ENCODE results near the gene USP2. TPM values are rescaled to one million over a fixed set of nuclear protein-coding genes. Genes with fewer than 3 reads are reported as not detected.
A peak's percentile ranks its signal among the peaks of the same experiment; 100 is the strongest.

USP2 gene
- total RNA-seq, 1 donor from 2014 or later, result 0.24 TPM

DNA sequence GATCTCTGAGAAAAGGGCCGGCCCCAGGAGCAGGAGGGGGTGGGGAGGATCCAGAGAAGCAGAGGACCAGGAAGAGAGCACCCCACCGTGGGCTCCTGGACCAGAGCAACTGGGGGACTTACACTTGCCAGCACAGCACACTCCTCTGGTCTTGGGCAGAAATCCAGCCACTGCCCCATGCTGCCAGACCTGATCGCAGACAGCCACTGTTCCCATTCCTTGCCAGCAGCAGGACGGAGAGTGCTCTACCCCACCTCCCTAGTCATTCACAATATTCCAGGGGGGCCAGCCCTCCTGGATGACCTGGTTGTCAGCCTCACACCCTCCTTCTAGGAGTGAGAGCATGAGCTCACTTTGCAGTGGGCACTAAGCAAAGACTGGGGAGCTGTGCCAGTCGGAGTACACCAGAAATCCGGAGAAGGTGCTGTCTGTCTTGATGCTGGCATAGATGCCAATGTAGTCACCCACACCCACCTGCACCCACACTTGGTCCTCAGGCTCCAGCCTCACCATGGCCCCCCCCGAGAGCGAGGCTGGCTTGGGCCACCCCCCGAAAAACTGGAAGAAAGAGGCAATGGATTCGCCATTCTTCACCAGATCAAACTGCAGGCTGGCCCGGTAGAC lies 42.4 kb downstream of the USP2 start:
- TF ChIP-seq, protein P1, sequence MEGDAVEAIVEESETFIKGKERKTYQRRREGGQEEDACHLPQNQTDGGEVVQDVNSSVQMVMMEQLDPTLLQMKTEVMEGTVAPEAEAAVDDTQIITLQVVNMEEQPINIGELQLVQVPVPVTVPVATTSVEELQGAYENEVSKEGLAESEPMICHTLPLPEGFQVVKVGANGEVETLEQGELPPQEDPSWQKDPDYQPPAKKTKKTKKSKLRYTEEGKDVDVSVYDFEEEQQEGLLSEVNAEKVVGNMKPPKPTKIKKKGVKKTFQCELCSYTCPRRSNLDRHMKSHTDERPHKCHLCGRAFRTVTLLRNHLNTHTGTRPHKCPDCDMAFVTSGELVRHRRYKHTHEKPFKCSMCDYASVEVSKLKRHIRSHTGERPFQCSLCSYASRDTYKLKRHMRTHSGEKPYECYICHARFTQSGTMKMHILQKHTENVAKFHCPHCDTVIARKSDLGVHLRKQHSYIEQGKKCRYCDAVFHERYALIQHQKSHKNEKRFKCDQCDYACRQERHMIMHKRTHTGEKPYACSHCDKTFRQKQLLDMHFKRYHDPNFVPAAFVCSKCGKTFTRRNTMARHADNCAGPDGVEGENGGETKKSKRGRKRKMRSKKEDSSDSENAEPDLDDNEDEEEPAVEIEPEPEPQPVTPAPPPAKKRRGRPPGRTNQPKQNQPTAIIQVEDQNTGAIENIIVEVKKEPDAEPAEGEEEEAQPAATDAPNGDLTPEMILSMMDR (IDR thresholded peaks at IDR 0.05), result no peak
- DNase-seq (no peak), ATAC-seq (ENCODE audit: low read depth) (no peak)
- peaks cover 30% of the 10 kb centered on the region for H3K27me3 Mint-ChIP-seq
- no peak overlapping the region for H3K27ac Mint-ChIP-seq
- CTCF ChIA-PET, result interaction anchor here (0.6 to 3.3 kb wide), 11 partner anchors 9 to 271 kb away, joined by 3 to 38 read pairs (median 4); partner anchors contain the start of genes USP2 and VPS11
- intact Hi-C loops (cut with micrococcal nuclease), result loop anchor here (1.0 kb wide), 1 partner anchor 42 kb away; the partner anchor contains the start of gene USP2
- POLR2A ChIA-PET, result interaction anchor here (1.0 kb wide), 2 partner anchors 11 to 22 kb away, joined by 3 read pairs; partner anchors contain the start of gene MCAM
- H3K36me3 Mint-ChIP-seq (ENCODE audit: low read depth), result peaks cover 15% of the 10 kb centered on the region
- H3K9me3 Mint-ChIP-seq, result no peaks in the 10 kb centered on the region
- H3K4me1 Mint-ChIP-seq, result peaks cover 35% of the 10 kb centered on the region
- H3K4me3 Mint-ChIP-seq, result no peak overlapping the region

DNA sequence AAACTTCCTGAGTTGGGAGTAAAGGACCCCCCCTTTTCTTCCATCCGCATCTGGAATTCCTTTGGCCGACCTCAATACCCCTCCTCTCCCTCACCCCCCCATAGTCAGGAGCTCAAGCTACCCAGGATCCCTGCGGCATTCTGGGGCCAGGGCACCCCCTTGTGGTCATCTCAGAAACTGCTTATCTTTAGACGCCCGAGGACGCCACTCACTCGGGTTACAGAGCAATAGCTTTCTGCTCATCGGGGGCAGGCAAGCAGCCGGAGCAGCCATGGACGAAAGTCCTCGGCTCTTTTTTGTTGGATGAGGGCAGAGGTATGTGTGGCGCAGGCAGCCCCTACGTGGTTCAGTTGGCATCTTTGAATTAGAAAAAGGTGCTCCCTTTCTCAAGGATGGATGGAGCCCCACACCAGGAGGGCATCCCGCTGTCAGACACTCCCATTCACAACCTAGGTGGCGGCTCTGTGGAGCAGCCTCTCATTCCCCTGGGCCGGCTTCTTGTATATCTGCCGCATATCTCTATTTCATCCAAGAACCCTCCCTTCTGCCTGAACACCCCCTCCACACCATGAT lies 43.1 kb downstream of the USP2 start:
- POLR2A ChIA-PET, result interaction anchor here (0.6 to 1.4 kb wide), 5 partner anchors 12 to 270 kb away, joined by 3 to 7 read pairs (median 3); partner anchors contain the start of genes DPAGT1, MCAM and VPS11
- H3K4me1 Mint-ChIP-seq, result peaks cover 38% of the 10 kb centered on the region
- DNase-seq, result peak; percentile 39
- CTCF ChIA-PET, result interaction anchor here (0.6 to 3.3 kb wide), 13 partner anchors 11 to 1124 kb away, joined by 3 to 38 read pairs (median 4); partner anchors contain the start of genes HMBS, USP2 and VPS11
- peaks cover 26% of the 10 kb centered on the region for H3K27me3 Mint-ChIP-seq
- intact Hi-C loops (cut with micrococcal nuclease), result loop anchor here (1.0 kb wide), 1 partner anchor 43 kb away; the partner anchor contains the start of gene USP2
- peak overlapping the region; percentile 24 for H3K4me3 Mint-ChIP-seq
- TF ChIP-seq, protein P1 (IDR thresholded peaks at IDR 0.05), result no peak
- H3K36me3 Mint-ChIP-seq (ENCODE audit: low read depth), result peaks cover 15% of the 10 kb centered on the region
- H3K27ac Mint-ChIP-seq, result no peak overlapping the region
- ATAC-seq (ENCODE audit: low read depth), result peak; percentile 23
- H3K9me3 Mint-ChIP-seq, result no peaks in the 10 kb centered on the region

DNA sequence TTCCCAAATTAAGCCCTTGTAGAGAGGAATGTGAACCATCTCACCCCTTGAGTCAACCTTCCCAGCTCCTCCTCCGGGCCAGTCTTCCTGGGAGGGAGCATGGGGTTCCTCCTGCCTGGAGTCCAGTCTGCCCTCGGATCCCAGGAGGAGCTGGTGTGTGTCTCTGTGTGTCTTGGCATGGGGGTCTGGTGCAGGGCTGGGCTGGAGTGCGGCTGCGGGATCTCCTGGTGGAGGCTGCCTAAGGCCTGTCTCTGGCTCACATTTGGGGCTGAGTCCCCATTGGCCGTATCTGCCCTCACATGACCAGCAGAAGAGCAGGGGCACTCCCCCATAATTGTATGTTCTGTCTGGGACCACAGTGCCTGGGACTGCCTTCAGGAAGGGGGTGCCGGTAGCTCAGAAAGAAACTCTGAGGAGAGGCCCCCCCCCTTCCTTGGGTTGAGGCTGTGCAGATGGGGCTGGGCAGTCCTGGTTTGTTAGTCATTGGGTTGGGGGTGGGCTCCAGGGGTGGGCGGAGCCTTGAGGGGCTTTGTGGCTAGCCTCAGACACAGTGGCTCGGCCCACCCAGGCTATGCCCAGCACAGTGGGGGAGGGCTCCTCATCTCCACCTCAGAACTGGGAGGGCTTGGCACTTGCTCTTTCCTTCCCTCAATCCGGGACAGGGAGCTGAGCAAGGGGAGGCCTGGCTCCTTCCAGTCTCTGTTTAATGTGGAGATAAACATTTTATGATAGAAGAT lies 43.7 kb downstream of the USP2 start:
- H3K27ac Mint-ChIP-seq, result no peak overlapping the region
- no peak for ATAC-seq (ENCODE audit: low read depth)
- intact Hi-C loops (cut with micrococcal nuclease), result loop anchor here (1.0 kb wide), 1 partner anchor 44 kb away; the partner anchor contains the start of gene USP2
- CTCF ChIA-PET, result interaction anchor here (0.6 to 3.3 kb wide), 10 partner anchors 10 to 1123 kb away, joined by 3 to 38 read pairs (median 4); partner anchors contain the start of gene HMBS
- peaks cover 40% of the 10 kb centered on the region for H3K4me1 Mint-ChIP-seq
- DNase-seq, result no peak
- POLR2A ChIA-PET, result interaction anchor here (0.6 to 1.4 kb wide), 5 partner anchors 13 to 270 kb away, joined by 3 to 7 read pairs (median 3); partner anchors contain the start of genes DPAGT1, MCAM and VPS11
- TF ChIP-seq, protein P1 (IDR thresholded peaks at IDR 0.05), result no peak
- no peaks in the 10 kb centered on the region for H3K9me3 Mint-ChIP-seq
- no peak overlapping the region for H3K4me3 Mint-ChIP-seq
- peaks cover 15% of the 10 kb centered on the region for H3K36me3 Mint-ChIP-seq (ENCODE audit: low read depth)
- peaks cover 21% of the 10 kb centered on the region for H3K27me3 Mint-ChIP-seq

DNA sequence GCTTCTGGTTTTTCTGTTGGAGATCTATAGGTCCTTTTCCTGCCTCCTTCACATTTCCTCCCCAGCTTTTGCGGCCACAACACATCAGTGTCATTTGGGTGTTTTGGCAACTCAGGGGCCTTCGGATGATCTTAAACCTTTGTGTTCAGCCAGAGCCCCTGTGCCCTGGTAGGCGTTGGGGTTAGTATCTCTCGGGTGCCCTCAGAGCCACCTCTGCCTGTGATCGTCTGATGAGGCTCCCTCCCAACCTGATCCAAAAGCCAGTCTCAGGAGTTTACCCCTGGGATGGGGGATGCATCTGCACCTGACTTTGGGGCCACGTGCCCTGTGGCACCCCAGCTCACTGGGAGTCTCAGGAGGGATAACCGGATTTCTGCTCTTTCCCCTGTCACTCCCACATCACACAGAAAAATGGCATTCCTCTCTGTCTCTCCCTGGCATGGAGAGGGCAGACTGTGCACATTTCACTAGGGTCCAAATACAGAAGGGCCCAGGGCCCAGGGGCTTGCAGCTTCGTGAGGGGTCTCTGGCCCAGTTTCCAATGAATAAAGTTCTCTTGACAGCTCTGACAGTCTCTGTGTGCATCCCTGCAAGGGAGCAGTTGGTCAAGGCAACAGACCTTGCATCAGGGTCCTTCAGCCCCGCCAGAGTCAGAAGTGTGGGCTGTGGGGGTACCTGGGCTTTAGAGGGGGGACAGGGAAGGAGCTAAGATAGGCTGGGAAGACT lies 44.6 kb downstream of the USP2 start:
- Mint-ChIP-seq H3K36me3 (ENCODE audit: low read depth) (peaks cover 15% of the 10 kb centered on the region), H3K4me3 (peak overlapping the region; percentile 66), H3K27ac (no peak overlapping the region), H3K9me3 (no peaks in the 10 kb centered on the region), H3K27me3 (peaks cover 17% of the 10 kb centered on the region), H3K4me1 (peaks cover 41% of the 10 kb centered on the region)
- intact Hi-C loops (cut with micrococcal nuclease), result no loop called here
- CTCF ChIA-PET, result interaction anchor here (3.3 kb wide), 1 partner anchor 15 kb away, joined by 38 read pairs; no protein-coding TSS in a partner anchor
- ATAC-seq (ENCODE audit: low read depth) (no peak), DNase-seq (no peak)
- TF ChIP-seq, protein P1 (IDR thresholded peaks at IDR 0.05), result no peak
- POLR2A ChIA-PET, result no interaction called here

Data from activated B cell treated with CpG ODN at 0.5 μM for 24 hours (primary cell).